ENCODE measurements around the gene SEPSECS.

GRCh38 chr4:25117274-25117673 lies 43.0 kb downstream of the SEPSECS start:
- TF ChIP-seq CTCF (optimal IDR thresholded peaks at IDR 0.05 in 1 of 3, IDR thresholded peaks at IDR 0.05 in 1 of 3, conservative IDR thresholded peaks at IDR 0.05 in 1 of 3; ENCODE audit: extremely low read depth in 1 of 3, insufficient read depth in 2 of 3, low read length in 3 of 3) (no peak), EZH2 (IDR thresholded peaks at IDR 0.05; ENCODE audit: low read length) (no peak)

Measured in keratinocyte (primary cell).